B cell (primary cell): Measurements from ENCODE around the gene PLTP. TPM values are rescaled to one million over a fixed set of nuclear protein-coding genes. Genes with fewer than 3 reads are reported as not detected.

Experiments
- ATAC-seq: fragments of 200-7000 bp; cut with Tn5 transposase; one replicate; pipeline ENCODE4 v1.10.0; 2021; ENCODE audit warnings: low read depth, mild to moderate bottlenecking, moderate number of reproducible peaks, moderate library complexity
- CTCF ChIA-PET: fragments of 350-600 bp; sonication (Branson Sonifier 250); formaldehyde crosslinking; loops from one replicate; lab custom pipeline; 2021; ENCODE audit warnings: antibody characterized with exemption, inconsistent platforms; lab: Charles Lee
- POLR2A ChIA-PET: fragments of 350-600 bp; sonication (Branson Sonifier 250); formaldehyde crosslinking; loops from one replicate; lab custom pipeline; 2021; ENCODE audit warnings: antibody characterized with exemption; lab: Charles Lee
- DNase-seq: peaks from one replicate; pipeline ENCODE4 v3.0.0; 2013
- H2AFZ ChIP-seq: 2 replicates; pipeline ENCODE4 v1.6.1; 2012; ENCODE audit warnings: mild to moderate bottlenecking, low read depth, low read length; ENCODE audit not compliant: insufficient read depth, poor library complexity, severe bottlenecking
- H3K27ac ChIP-seq, 2 donors: 1 replicate in 1 of 2; 2 replicates in 1 of 2; pipeline ENCODE4 v1.5.1; 2012 to 2013; ENCODE audit warnings: low read length in 2 of 2, mild to moderate bottlenecking in 2 of 2, moderate library complexity in 1 of 2
- H3K27me3 ChIP-seq, 4 experiments: fragments of 200-600 bp in 1 of 4; sonication (generic) in 1 of 4; replicated peaks in 1 of 4; 1 replicate in 2 of 4; 2 replicates in 2 of 4; pipeline versions ENCODE4 v1.6.1 to v1.7.0; 2013 to 2016; ENCODE audit warnings: low read length in 3 of 4, mild to moderate bottlenecking in 2 of 4, mixed read lengths in 1 of 4, moderate library complexity in 1 of 4; ENCODE audit not compliant: insufficient read depth in 4 of 4, control insufficient read depth in 3 of 4; ENCODE audit errors: control extremely low read depth in 1 of 4
- H3K36me3 ChIP-seq, 2 experiments: replicated peaks in 1 of 2; 1 replicate in 1 of 2; 2 replicates in 1 of 2; pipeline versions ENCODE4 v1.6.1 to v1.7.1; 2013; ENCODE audit warnings: low read length in 1 of 2; ENCODE audit not compliant: insufficient read depth in 2 of 2, control insufficient read depth in 1 of 2; ENCODE audit errors: control extremely low read depth in 1 of 2, extremely low read depth in 1 of 2
- H3K4me1 ChIP-seq, 2 donors: fragments of 200-600 bp in 1 of 2; sonication (generic) in 1 of 2; 1 replicate in 1 of 2; 2 replicates in 1 of 2; pipeline versions ENCODE4 v1.5.1 to v1.6.1; 2013 to 2017; ENCODE audit warnings: low read length in 2 of 2; ENCODE audit not compliant: control insufficient read depth in 2 of 2, insufficient read depth in 2 of 2
- H3K4me2 ChIP-seq: replicated peaks from 2 replicates; pipeline ENCODE3; 2012; ENCODE audit warnings: mild to moderate bottlenecking, low read depth, low read length; ENCODE audit not compliant: poor library complexity, severe bottlenecking
- H3K4me3 ChIP-seq, 5 experiments: fragments of 200-600 bp in 1 of 5; sonication (generic) in 1 of 5; 1 replicate in 3 of 5; 2 replicates in 2 of 5; pipeline versions ENCODE4 v1.5.1 to v1.7.0; 2011 to 2016; ENCODE audit warnings: low read length in 4 of 5, mild to moderate bottlenecking in 4 of 5, low read depth in 2 of 5, control low read depth in 1 of 5, moderate library complexity in 1 of 5; ENCODE audit not compliant: insufficient read depth in 1 of 5; ENCODE audit errors: control extremely low read depth in 1 of 5, extremely low read depth in 1 of 5
- H3K79me2 ChIP-seq: fragments of 200-600 bp; sonication (generic); one replicate; pipeline ENCODE4 v1.6.0; 2016; ENCODE audit warnings: low read length; ENCODE audit not compliant: control insufficient read depth, insufficient read depth
- H3K9ac ChIP-seq: fragments of 200-600 bp; sonication (generic); 2 replicates; pipeline ENCODE4 v1.6.1; 2017; ENCODE audit warnings: mild to moderate bottlenecking, low read length, moderate library complexity
- H3K9me3 ChIP-seq, 3 donors: one replicate each; pipeline versions ENCODE4 v1.6.1 to v1.7.1; 2013; ENCODE audit warnings: low read length in 2 of 3; ENCODE audit not compliant: control insufficient read depth in 2 of 3, insufficient read depth in 1 of 3; ENCODE audit errors: control extremely low read depth in 1 of 3
- H4K20me1 ChIP-seq: 2 replicates; pipeline ENCODE4 v1.6.0; 2012; ENCODE audit warnings: mild to moderate bottlenecking, low read length; ENCODE audit not compliant: insufficient read depth, control insufficient read depth, poor library complexity, severe bottlenecking
- H3K27ac Mint-ChIP-seq: one replicate; pipeline ENCODE4 v1.8.0; 2021; ENCODE audit warnings: mixed read lengths
- H3K27me3 Mint-ChIP-seq: one replicate; pipeline ENCODE4 v1.8.0; 2021; ENCODE audit warnings: mixed read lengths
- H3K4me1 Mint-ChIP-seq: one replicate; pipeline ENCODE4 v1.8.0; 2021; ENCODE audit warnings: mixed read lengths
- H3K4me3 Mint-ChIP-seq: one replicate; pipeline ENCODE4 v1.8.0; 2021; ENCODE audit warnings: mixed read lengths
- H3K9me3 Mint-ChIP-seq: one replicate; pipeline ENCODE4 v1.8.0; 2022; ENCODE audit warnings: mixed read lengths; ENCODE audit not compliant: insufficient read depth
- CTCF ChIP-seq: fragments of 200-600 bp; IDR thresholded peaks from one replicate; pipeline ENCODE4 v1.8.0; 2022; ENCODE audit warnings: antibody characterized with exemption, mild to moderate bottlenecking
- EZH2 ChIP-seq: IDR thresholded peaks from 2 replicates; pipeline ENCODE4 v1.6.1; 2012; ENCODE audit warnings: borderline replicate concordance, low read depth, mild to moderate bottlenecking, moderate library complexity, low read length; ENCODE audit not compliant: insufficient read depth, poor library complexity, severe bottlenecking
- whole genome bisulfite sequencing: methylation state at CpG from one replicate; pipeline ENCODE4 v1.1.5; 2013; ENCODE audit warnings: missing lambda C conversion rate; ENCODE audit not compliant: insufficient coverage; 5-methylcytosine and 5-hydroxymethylcytosine counted together
- intact Hi-C: fragments of 100-400 bp; cut with micrococcal nuclease; formaldehyde crosslinking; loops from one replicate; pipeline ENCODE4 v1.10.0; 2022
- polyA plus RNA-seq: library from polyadenylated mRNA; depleted of rRNA; stranded (reverse); fragments of >200 nt; gene quantifications from 2 replicates; pipeline ENCODE4 v1.2.3, GENCODE V29; 2012
- total RNA-seq, 2 donors: library from RNA; stranded (reverse); fragments of 120-200 nt in 1 of 2; gene quantifications; 1 replicate in 1 of 2; 2 replicates in 1 of 2; pipeline versions ENCODE4 v1.2.3 to v1.2.4, GENCODE V29; 2013 to 2022

The PLTP gene
- total and polyA plus RNA-seq, 2 donors (not counting 1 experiment from before 2014, with no cell fraction given) = 1.4 to 4.0 TPM

- intact Hi-C loops = no loop called here
- Mint-ChIP-seq H3K27ac (no peak overlapping the region), H3K27me3 (peaks cover 33% of the 10 kb centered on the region), H3K9me3 (no peaks in the 10 kb centered on the region), H3K4me3 (no peak overlapping the region), H3K4me1 (no peaks in the 10 kb centered on the region)
- Histone ChIP-seq H3K27me3 (peaks cover 0 to 28% (median 2%) of the 10 kb centered on the region in 4 experiments), H3K4me2 (no peak overlapping the region), H3K79me2 (no peaks in the 10 kb centered on the region), H3K36me3 (no peaks in the 10 kb centered on the region), H3K27ac (no peak overlapping the region), H3K9me3 (no peaks in the 10 kb centered on the region), H4K20me1 (no peaks in the 10 kb centered on the region), H3K4me3 (no peak overlapping the region), H3K9ac (no peak overlapping the region), H2AFZ (no peak overlapping the region), H3K4me1 (no peaks in the 10 kb centered on the region)
- TF ChIP-seq CTCF (no peak), EZH2 (no peak)
- WGBS = 86% methylated on average over 9 of the region's 11 CpGs
- ChIA-PET CTCF (interaction anchor here (0.6 to 0.9 kb wide), 2 partner anchors 15 to 94 kb away, joined by 3 to 5 read pairs; no protein-coding TSS in a partner anchor), POLR2A (no interaction called here)
- DNase-seq (no peak), ATAC-seq (no peak)
These were observed 7.8 kb upstream of the PLTP start for GRCh38 chr20:45919542-45920399.
